Esophagus squamous epithelium (tissue), 4 donors: Measurements from ENCODE around the gene PRRG3.

Experiments
- CTCF ChIP-seq, 6 experiments: fragments of 450-650 bp in 4 of 6; fragments of 200-600 bp in 2 of 6; sonication (generic) in 2 of 6; IDR thresholded peaks; one replicate each; pipeline ENCODE4 v1.5.1; 2016 to 2019; ENCODE audit warnings: antibody characterized with exemption in 6 of 6, mild to moderate bottlenecking in 4 of 6, moderate library complexity in 4 of 6
- POLR2A ChIP-seq, 4 donors: fragments of 450-650 bp; IDR thresholded peaks; one replicate each; pipeline ENCODE4 v1.6.1; 2017; ENCODE audit warnings: antibody characterized with exemption in 4 of 4, mild to moderate bottlenecking in 4 of 4, moderate library complexity in 3 of 4

- TF ChIP-seq CTCF (IDR thresholded peaks at IDR 0.05) = no peak
- TF ChIP-seq POLR2A (IDR thresholded peaks at IDR 0.05) = no peak
These were observed 20.5 kb downstream of the PRRG3 start, which contains the start of gene FATE1 for GRCh38 chrX:151715752-151716151.
